HG02798 (cell line): ENCODE measurements around the gene ERMP1.
"Not testable (repeated sequence)": the region's sequence is repeated elsewhere in the genome, so short reads cannot be mapped to it uniquely, and the experiment has no call there.

ENCODE experiments used
- ATAC-seq: cut with Tn5 transposase; IDR thresholded peaks from one replicate; pipeline ENCODE4 v1.9.1; 2021; ENCODE audit warnings: mild to moderate bottlenecking; ENCODE audit not compliant: unreplicated experiment, poor library complexity

Gene ERMP1

GRCh38 chr9:5832538-5833529 lies at the start of gene ERMP1:
Gene ERMP1, minus strand, starts transcription at chr9:5833117. Its CDS starts 90 bp downstream, at chr9:5833027.
- peak; percentile 88 for ATAC-seq

DNA sequence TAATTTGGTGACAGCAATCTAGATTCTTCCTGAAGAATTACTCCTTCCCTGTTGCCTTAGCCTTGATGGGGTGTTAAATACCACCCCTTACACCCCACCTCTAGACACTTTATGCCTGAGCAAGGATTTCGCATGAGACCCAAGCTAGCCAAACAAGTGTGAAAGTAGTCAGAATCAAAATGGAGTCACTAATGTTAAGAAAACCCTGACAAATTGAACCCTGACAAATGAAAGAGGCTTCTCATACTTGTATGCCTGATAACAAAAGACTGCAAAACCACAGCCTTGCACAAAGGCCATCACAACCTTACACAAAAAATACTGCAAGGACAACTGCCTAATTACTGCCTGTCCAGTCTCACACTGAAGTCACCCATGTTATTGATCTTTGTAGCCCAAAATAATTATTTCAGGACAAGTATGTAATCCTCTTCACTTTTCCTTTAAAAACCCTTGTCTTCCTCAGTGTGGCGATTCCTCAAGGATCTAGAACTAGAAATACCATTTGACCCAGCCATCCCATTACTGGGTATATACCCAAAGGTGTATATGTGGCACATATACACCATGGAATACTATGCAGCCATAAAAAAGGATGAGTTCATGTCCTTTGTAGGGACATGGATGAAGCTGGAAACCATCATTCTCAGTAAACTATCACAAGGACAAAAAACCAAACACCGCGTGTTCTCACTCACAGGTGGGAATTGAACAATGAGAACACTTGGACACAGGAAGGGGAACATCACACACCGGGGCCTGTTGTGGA lies 49.5 kb upstream of the ERMP1 start:
- not testable (repeated sequence) for ATAC-seq

DNA sequence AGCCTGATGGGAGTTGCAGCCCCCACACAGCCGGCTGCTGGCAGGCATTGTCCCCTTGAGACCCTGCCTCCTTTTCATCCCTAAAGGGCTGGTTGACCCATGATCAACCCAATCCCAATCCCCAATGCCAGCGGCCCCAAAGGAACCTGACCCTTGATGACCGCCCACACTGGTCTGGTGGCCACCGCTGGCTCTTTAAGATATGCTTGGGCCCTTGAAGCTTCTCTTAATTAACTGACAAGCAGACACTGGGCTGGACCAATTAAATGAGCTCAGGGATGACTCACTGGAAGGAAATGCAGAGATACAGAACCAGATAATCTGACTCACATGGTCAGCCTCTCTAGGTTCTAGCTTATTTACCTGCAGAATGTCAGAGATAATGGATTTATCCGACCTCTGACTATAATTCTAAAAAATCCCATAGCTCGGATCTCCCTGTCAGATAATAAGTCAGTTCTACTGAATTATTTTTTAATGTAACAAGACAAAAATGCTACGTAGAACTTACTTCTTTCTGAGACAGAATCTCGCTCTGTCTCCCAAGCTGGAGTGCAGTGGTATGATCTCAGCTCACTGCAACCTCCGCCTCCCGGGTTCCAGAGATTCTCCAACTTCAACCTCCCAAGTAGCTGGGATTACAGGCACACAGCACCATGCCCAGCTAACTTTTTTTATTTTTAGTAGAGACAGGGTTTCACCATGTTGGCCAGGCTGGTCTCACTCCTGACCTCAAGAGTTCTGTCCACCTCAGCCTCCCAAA lies 46.7 kb upstream of the ERMP1 start:
- no peak for ATAC-seq

GRCh38 chr9:5876711-5877110 lies 43.8 kb upstream of the ERMP1 start:
- no peak for ATAC-seq

GRCh38 chr9:5876026-5876425 lies 43.1 kb upstream of the ERMP1 start:
- peak; percentile 42 for ATAC-seq

GRCh38 chr9:5874048-5874447 lies 41.1 kb upstream of the ERMP1 start:
- ATAC-seq: no peak

- no peak for ATAC-seq
These were observed 40.5 kb upstream of the ERMP1 start for GRCh38 chr9:5873439-5873838.

- ATAC-seq: no peak
These were observed 39.6 kb upstream of the ERMP1 start for GRCh38 chr9:5872511-5872910.

DNA sequence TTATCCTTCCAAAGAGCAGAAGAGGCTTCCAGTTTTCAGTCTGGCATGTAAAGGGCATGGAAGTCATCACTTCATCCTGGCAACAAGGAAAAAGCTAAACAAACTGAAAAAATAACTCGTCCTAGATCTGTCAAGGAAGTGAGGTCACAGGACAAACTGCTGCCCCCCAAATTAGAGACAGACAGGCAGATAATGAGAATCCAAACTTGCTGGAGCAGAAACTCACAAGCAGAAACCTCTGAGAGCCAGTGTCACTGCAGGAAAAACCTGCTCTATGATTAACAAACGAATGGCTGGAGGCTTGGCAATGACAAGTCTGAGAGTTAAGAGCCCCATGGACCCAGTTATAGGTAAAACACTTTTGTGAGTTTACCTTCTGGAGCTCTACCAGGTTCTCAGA lies 38.9 kb upstream of the ERMP1 start:
- no peak for ATAC-seq

GRCh38 chr9:5870691-5871090 lies 37.8 kb upstream of the ERMP1 start:
- no peak for ATAC-seq

GRCh38 chr9:5870020-5870339 lies 37.1 kb upstream of the ERMP1 start:
- ATAC-seq: no peak

DNA sequence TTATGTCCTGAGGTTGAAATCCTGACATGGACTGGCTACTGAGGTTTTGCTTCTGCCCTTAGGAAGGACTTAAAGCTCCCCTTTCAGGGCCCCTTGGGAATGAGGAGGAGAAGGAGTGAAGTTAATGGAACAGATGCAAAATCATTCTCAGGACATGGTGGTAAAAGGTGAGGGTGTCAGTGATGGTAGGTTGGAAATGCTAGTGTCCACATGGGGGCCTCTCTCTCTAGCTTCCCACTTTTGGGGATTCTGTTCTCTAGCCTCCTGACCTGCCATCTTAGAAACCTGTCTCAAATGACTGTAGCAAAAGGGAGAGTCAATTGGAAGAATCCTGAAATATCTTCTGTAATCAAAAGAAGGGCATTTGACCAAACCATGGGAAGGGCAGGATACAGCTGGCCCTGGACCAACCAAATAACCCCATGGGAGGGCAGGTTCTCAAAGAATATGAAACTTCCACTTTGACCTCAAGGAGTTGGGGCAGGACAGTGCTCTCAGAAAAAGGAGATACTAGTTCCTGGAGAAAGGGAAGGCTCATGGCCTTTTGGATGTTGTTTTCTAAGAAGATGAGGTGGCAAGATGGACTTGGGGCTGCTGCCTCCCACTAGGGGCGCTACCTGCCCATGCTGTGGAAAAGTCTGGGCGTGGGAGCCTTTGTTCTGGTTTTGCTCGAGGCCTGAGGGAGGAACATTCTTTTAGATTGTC lies 36.5 kb upstream of the ERMP1 start:
- ATAC-seq: no peak

- ATAC-seq: no peak
These were observed 35.3 kb upstream of the ERMP1 start for GRCh38 chr9:5868235-5868634.

DNA sequence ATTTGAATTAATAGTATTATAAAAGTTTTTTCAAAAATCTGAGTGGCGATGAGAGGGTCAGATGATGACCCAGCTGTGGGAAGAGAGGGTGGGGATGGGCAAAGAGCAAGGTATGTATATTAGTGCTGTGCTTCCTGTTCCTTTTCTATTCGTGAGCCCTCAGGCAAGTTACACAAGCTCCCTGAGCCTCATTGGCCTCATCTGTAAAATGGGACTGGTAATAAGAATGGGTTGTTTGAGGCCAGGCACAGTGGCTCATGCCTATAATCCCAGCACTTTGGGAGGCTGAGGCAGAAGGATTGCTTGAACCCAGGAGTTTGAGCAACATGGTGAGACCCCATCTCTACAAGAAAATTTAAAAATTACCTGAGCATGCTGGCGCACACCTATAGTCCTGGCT lies 33.8 kb upstream of the ERMP1 start:
- ATAC-seq: no peak

DNA sequence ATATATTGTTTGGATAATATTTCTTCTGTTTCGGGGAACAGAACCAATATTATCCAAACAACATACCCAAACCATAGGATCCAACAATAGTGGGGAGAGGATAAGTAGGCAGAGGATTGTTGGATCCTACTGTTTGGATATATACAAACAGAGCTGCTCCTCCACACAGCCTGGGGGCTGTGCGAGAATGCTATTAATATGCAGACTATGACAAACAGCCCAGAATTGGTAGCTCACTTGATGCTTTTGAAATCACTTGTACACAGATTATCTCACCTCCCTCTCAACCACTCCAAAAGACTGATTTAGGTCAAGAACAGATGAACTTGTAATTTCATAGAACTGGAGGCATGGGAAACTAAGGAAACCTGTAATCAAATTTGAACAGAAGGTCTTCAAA lies 33.4 kb upstream of the ERMP1 start:
- no peak for ATAC-seq

GRCh38 chr9:5864446-5864845 lies 31.5 kb upstream of the ERMP1 start:
- ATAC-seq: no peak

GRCh38 chr9:5863092-5863746 lies 30.3 kb upstream of the ERMP1 start:
- no peak for ATAC-seq

DNA sequence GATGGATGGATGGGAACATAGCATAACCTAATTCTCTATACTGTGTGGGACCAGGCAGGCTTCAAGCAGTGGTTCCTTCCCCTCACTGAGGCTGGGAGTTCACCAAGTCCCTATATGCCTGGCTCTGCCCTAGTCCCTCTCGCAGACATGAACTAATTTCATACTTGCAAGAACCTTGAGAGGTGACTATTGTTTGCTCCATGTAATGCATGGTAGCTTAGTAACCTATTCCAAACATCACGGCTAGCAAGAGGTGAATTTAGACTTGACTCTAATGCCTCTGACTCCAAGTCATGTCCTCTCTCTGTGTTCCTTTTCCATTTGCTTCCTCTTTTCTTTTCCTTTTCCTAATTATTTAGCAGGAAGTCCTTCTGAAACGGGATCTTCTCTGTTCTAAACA lies 25.9 kb upstream of the ERMP1 start:
- ATAC-seq: no peak

DNA sequence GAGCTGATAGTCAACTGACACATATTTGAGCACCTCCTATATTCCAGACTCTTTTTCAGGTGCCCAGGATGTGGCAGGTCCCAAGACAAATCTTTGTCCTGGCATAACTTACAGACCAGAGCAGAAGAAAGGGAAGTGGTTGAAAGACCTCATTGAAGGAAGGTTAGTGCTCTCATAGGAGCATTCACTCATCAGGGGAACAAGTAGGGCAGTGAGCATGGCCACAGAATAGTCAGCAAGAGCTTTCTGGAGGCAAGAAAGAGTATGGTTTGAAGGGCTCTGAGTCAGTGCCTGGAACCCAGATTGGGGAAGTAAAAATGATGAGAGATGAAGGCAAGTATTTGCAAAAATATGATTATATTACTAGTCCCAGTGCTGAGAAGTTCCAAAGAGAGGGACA lies 25.0 kb upstream of the ERMP1 start:
- no peak for ATAC-seq
